Measurements from ENCODE around the gene ZNF564. TPM values are rescaled to one million over a fixed set of nuclear protein-coding genes. Genes with fewer than 3 reads are reported as not detected.

Gene ZNF564
- total RNA-seq, 3 donors from 2014 or later = 13.9 to 22.5 (median 21.2) TPM

DNA sequence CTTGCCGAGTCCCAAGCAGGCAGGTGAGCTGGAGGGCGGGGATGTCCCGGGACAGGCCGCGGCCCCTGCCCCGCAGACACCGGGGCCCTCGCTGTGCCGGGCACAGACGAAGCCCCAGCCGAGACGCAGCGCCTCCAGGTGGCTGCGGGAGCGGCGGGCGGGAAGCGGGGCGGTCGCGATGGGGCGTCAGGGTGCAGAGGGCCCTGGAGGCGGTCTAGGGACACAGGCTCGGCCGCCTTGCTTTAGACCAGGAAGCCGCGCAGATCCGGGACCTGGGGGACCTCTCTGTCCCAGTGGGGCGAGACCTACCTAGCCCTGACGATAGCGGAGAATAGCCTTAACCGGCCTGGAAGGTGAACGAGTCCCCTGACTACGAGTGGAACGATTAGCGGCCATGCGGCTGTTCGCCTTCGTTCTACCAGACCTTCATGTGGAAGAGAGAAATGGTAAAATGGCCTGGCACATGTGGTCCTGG is 4.2 kb upstream of the ZNF564 start:
- Histone ChIP-seq H3K4me1 (ENCODE audit: low read depth) (peaks cover 6% of the 10 kb centered on the region), H3K36me3 (ENCODE audit: low read depth) (no peaks in the 10 kb centered on the region), H3K4me3 (no peak overlapping the region), H3K9me3 (no peaks in the 10 kb centered on the region)
- no peak for DNase-seq
- ATAC-seq = no peak
- intact Hi-C loops (cut with DNase I, micrococcal nuclease) = no loop called here
- TF ChIP-seq, protein P1, sequence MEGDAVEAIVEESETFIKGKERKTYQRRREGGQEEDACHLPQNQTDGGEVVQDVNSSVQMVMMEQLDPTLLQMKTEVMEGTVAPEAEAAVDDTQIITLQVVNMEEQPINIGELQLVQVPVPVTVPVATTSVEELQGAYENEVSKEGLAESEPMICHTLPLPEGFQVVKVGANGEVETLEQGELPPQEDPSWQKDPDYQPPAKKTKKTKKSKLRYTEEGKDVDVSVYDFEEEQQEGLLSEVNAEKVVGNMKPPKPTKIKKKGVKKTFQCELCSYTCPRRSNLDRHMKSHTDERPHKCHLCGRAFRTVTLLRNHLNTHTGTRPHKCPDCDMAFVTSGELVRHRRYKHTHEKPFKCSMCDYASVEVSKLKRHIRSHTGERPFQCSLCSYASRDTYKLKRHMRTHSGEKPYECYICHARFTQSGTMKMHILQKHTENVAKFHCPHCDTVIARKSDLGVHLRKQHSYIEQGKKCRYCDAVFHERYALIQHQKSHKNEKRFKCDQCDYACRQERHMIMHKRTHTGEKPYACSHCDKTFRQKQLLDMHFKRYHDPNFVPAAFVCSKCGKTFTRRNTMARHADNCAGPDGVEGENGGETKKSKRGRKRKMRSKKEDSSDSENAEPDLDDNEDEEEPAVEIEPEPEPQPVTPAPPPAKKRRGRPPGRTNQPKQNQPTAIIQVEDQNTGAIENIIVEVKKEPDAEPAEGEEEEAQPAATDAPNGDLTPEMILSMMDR (IDR thresholded peaks at IDR 0.05) = no peak

DNA sequence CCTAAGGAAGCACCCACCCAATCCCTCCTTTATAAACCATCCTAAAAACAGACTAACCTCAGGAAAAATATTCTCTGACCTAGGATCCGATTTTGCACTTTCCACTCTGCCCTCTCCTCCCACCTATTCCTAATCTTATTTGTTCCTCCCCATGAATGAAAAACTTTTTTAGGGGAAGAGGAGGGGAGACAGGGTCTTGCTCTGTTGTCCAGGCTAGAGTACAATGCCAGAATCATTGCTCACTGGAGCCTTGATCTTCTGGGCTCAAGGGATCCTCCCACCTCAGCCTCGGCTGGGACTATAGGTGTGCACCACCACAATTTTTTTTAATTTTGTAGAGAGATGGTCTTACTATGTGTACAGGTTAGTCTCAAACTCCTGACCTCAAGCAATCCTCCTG is 4.4 kb downstream of the ZNF564 start:
- no peak for ATAC-seq
- intact Hi-C loops (cut with DNase I, micrococcal nuclease) = no loop called here
- no peaks in the 10 kb centered on the region for H3K36me3 ChIP-seq (ENCODE audit: low read depth)
- no peak overlapping the region for H3K4me3 ChIP-seq
- peaks cover 7% of the 10 kb centered on the region for H3K4me1 ChIP-seq (ENCODE audit: low read depth)
- peaks cover 10% of the 10 kb centered on the region for H3K9me3 ChIP-seq
- TF ChIP-seq, protein P1 (IDR thresholded peaks at IDR 0.05) = no peak
- DNase-seq = no peak

DNA sequence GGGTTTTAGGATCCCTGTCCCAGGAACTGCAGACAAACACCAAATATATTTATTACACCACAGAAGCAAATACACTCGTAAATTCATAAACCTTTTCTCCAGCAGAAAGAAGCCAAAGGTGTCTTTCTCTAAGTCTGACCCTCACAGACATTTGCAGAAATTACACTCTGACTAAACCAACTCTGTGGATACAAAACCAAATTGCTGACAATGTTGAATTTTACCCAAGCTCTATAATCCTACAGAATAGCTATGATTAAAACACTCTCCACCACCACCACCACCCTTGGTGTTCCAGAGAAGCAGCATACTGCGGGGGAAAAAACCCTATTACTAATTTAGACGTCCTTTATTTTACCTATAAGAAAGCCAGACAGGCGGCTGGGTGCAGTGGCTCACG is 5.2 kb downstream of the ZNF564 start:
- Histone ChIP-seq H3K4me3 (no peak overlapping the region), H3K4me1 (ENCODE audit: low read depth) (peaks cover 7% of the 10 kb centered on the region), H3K9me3 (peaks cover 12% of the 10 kb centered on the region), H3K36me3 (ENCODE audit: low read depth) (no peaks in the 10 kb centered on the region)
- TF ChIP-seq, protein P1 (IDR thresholded peaks at IDR 0.05) = no peak
- DNase-seq = no peak
- ATAC-seq = no peak
- intact Hi-C loops (cut with DNase I, micrococcal nuclease) = no loop called here

DNA sequence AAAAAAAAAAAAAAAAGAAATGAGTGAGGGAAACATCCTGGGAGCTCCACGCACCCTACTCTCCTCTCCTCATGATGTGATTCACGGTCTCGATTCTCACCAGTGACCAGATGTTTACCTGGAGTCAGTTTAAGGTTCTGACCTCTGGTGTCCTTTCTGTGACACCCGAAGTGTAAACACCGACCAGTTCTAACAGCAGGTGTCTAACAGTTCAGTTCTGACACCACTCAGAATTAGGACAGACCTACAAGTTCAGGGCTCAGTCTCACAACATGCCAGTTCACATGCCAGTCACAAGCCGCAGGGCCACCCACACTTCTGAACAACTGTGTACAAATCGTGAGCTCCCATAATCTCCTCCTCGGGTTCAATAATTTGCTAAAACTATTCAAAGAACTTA is 6.0 kb downstream of the ZNF564 start:
- H3K36me3 ChIP-seq (ENCODE audit: low read depth) = no peaks in the 10 kb centered on the region
- H3K9me3 ChIP-seq = peaks cover 19% of the 10 kb centered on the region
- H3K4me3 ChIP-seq = no peak overlapping the region
- H3K4me1 ChIP-seq (ENCODE audit: low read depth) = peaks cover 6% of the 10 kb centered on the region
- TF ChIP-seq, protein P1 (IDR thresholded peaks at IDR 0.05) = no peak
- intact Hi-C loops (cut with DNase I, micrococcal nuclease) = no loop called here
- DNase-seq = no peak
- no peak for ATAC-seq

DNA sequence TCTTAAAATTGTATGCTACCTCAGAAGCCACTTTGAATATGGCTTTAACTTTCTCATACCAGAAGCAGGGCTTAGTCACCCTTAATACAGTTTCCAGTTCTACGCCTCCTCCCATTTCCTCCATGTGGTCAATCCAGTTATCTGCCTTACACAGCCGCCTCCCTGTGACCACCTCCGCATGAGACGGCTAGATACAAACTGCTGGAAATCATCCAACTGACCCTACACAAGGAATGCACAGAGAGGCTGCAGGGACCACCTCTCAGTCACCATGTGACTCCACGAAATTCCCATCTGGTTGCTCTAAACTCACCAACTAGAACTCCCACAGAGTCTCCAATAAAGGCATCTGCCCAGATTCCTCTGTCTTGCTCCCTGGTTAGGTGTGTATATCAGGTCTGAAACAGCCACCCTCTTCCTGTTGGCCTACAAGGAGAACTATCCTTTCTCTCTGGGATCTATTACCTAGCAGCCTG is 6.8 kb downstream of the ZNF564 start:
- Histone ChIP-seq H3K36me3 (ENCODE audit: low read depth) (no peaks in the 10 kb centered on the region), H3K4me1 (ENCODE audit: low read depth) (no peaks in the 10 kb centered on the region), H3K9me3 (peaks cover 25% of the 10 kb centered on the region), H3K4me3 (no peak overlapping the region)
- TF ChIP-seq, protein P1 (IDR thresholded peaks at IDR 0.05) = no peak
- DNase-seq (no peak), ATAC-seq (no peak)
- intact Hi-C loops (cut with DNase I, micrococcal nuclease) = no loop called here

DNA sequence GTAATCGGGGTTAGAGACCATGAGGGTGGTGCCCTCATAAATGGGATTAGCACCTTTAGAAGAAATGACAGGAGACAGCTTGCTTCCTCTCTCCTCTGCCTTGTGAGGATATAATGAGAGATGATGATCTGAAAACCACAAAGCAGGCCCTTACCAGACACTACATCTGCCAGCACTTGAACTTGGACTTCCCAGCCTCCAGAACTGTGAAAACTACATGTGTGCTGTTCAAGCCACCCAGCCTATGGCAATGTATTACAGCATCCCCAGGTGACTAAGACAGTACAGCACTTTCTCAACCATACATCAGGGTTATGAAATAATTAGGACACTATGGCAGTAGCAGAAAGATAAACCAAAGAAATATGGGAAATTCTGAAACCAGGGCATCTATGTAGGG is 7.4 kb downstream of the ZNF564 start:
- no peak for ATAC-seq
- intact Hi-C loops (cut with DNase I, micrococcal nuclease) = no loop called here

More for the DNA sequence above, 7.4 kb downstream of the ZNF564 start:
- peaks cover 29% of the 10 kb centered on the region for H3K9me3 ChIP-seq
- TF ChIP-seq, protein P1 (IDR thresholded peaks at IDR 0.05) = no peak
- H3K4me3 ChIP-seq = no peak overlapping the region
- peaks cover 2% of the 10 kb centered on the region for H3K36me3 ChIP-seq (ENCODE audit: low read depth)
- DNase-seq = no peak
- H3K4me1 ChIP-seq (ENCODE audit: low read depth) = no peaks in the 10 kb centered on the region
